ENCODE measurements around the gene COX20. TPM values are rescaled to one million over a fixed set of nuclear protein-coding genes. Genes with fewer than 3 reads are reported as not detected.

COX20 gene
- total and polyA plus RNA-seq, 2 donors (not counting 3 experiments of a cell fraction or from before 2014, with no cell fraction given), result 17.1 to 30.2 TPM

DNA sequence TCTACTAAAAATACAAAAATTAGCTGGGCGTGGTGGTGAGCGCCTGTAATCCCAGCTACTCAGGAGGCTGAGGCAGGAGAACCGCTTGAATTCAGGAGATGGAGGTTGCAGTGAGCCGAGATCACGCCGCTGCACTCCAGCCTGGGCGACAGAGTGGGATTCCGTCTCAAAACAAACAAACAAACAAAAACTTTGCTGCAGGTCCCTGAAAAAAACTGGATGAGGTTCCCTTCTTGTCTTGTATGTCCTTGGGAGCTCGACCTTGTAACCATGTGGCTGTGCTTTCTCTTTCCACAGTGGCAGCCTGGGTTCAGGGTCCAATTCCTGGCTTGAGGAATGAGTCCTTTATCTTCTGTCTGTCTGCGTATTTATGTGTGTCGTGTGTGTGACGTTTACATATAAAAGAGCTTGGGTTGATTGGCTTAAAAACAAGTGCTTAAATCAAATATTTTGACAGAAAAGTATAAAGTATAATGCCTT lies 18.0 kb upstream of the COX20 start:
- Histone ChIP-seq H3K4me2 (ENCODE audit: insufficient read depth, low read length) (no peak overlapping the region), H2AFZ (ENCODE audit: low read depth, low read length) (no peak overlapping the region), H3K9ac (replicated peaks; ENCODE audit: extremely low read depth, insufficient read depth, low read length) (no peak overlapping the region), H3K9me3 (replicated peaks; ENCODE audit: control insufficient read depth, insufficient read depth, low read length) (no peaks in the 10 kb centered on the region), H3K4me1 (ENCODE audit: control insufficient read depth, extremely low read depth, insufficient read depth, low read length) (no peaks in the 10 kb centered on the region), H3K27ac (ENCODE audit: insufficient read depth, low read depth, low read length) (no peak overlapping the region), H3K4me3 (replicated peaks in 1 of 3; ENCODE audit: insufficient read depth in 1 of 3, low read depth in 1 of 3, low read length in 3 of 3) (no peak overlapping the region), H3K27me3 (ENCODE audit: control insufficient read depth in 2 of 2, insufficient read depth in 2 of 2, low read length in 2 of 2) (peaks cover 3 to 7% of the 10 kb centered on the region in 2 experiments), H3K9me1 (replicated peaks; ENCODE audit: control insufficient read depth, extremely low read depth, insufficient read depth, low read length) (no peaks in the 10 kb centered on the region), H4K20me1 (replicated peaks; ENCODE audit: control insufficient read depth, extremely low read depth, insufficient read depth, low read length) (no peaks in the 10 kb centered on the region), H3K79me2 (ENCODE audit: control insufficient read depth, insufficient read depth, low read length) (no peaks in the 10 kb centered on the region), H3K36me3 (ENCODE audit: control insufficient read depth in 2 of 2, extremely low read depth in 1 of 2, insufficient read depth in 2 of 2, low read length in 2 of 2) (no peaks in the 10 kb centered on the region)
- DNase-seq (ENCODE audit: low read depth, low spot score) (no peak), FAIRE-seq (no peak)
- CTCF ChIA-PET, result no interaction called here
- intact Hi-C loops (cut with micrococcal nuclease) (no loop called here), dilution Hi-C loops (cut with MboI; ENCODE audit: extremely low pct_ligation_motif_present, low sequenced_read_pairs) (no loop called here)
- BruUV-seq (replicated peaks), result no TSS peak
- TF ChIP-seq, protein P1, sequence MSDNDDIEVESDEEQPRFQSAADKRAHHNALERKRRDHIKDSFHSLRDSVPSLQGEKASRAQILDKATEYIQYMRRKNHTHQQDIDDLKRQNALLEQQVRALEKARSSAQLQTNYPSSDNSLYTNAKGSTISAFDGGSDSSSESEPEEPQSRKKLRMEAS (IDR thresholded peaks at IDR 0.05; ENCODE audit: insufficient read depth, insufficient read length), result no peak
- TF ChIP-seq, protein P2, sequence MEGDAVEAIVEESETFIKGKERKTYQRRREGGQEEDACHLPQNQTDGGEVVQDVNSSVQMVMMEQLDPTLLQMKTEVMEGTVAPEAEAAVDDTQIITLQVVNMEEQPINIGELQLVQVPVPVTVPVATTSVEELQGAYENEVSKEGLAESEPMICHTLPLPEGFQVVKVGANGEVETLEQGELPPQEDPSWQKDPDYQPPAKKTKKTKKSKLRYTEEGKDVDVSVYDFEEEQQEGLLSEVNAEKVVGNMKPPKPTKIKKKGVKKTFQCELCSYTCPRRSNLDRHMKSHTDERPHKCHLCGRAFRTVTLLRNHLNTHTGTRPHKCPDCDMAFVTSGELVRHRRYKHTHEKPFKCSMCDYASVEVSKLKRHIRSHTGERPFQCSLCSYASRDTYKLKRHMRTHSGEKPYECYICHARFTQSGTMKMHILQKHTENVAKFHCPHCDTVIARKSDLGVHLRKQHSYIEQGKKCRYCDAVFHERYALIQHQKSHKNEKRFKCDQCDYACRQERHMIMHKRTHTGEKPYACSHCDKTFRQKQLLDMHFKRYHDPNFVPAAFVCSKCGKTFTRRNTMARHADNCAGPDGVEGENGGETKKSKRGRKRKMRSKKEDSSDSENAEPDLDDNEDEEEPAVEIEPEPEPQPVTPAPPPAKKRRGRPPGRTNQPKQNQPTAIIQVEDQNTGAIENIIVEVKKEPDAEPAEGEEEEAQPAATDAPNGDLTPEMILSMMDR (IDR thresholded peaks at IDR 0.05; ENCODE audit: extremely low read depth in 1 of 2, insufficient read depth in 1 of 2, low read depth in 1 of 2, low read length in 2 of 2), result no peak
- TF ChIP-seq GATA2 (IDR thresholded peaks at IDR 0.05; ENCODE audit: insufficient read depth, insufficient read length, low read depth, low read length) (no peak), JUN (IDR thresholded peaks at IDR 0.05; ENCODE audit: borderline replicate concordance, insufficient read depth, insufficient read length, low read depth) (no peak), POLR2AphosphoS5 (IDR thresholded peaks at IDR 0.05; ENCODE audit: insufficient read depth, low read depth, low read length) (no peak), POLR2A (IDR thresholded peaks at IDR 0.05; ENCODE audit: low read depth, low read length) (no peak), MYC (IDR thresholded peaks at IDR 0.05; ENCODE audit: low read depth, low read length) (no peak), FOS (IDR thresholded peaks at IDR 0.05; ENCODE audit: borderline replicate concordance, insufficient read depth, low read length) (no peak), EZH2 (IDR thresholded peaks at IDR 0.05; ENCODE audit: borderline replicate concordance, low read depth, low read length, severe bottlenecking) (no peak)
- POLR2A ChIA-PET, result no interaction called here
